GM12878 (cell line): ENCODE results near the gene TDP1. TPM values are rescaled to one million over a fixed set of nuclear protein-coding genes. Genes with fewer than 3 reads are reported as not detected.

Experiments
- CBX5 ChIP-seq: sonication (generic); IDR thresholded peaks from 2 replicates; pipeline ENCODE4 v1.6.1; 2016; ENCODE audit warnings: low read depth, moderate library complexity, mild to moderate bottlenecking, inconsistent platforms
- CHD2 ChIP-seq: IDR thresholded peaks from 2 replicates; pipeline ENCODE4 v1.6.1; 2011; ENCODE audit warnings: low read depth, low read length, improper control_type of control experiment, borderline replicate concordance
- CREB1 ChIP-seq: IDR thresholded peaks from 2 replicates; pipeline ENCODE4 v1.6.1; 2012; ENCODE audit warnings: low read depth, mild to moderate bottlenecking, inconsistent platforms
- DPF2 ChIP-seq: fragments of 450-650 bp; IDR thresholded peaks from 2 replicates; pipeline ENCODE4 v1.6.1; 2017; ENCODE audit warnings: mild to moderate bottlenecking
- HDAC2 ChIP-seq: fragments of 200-600 bp; sonication (generic); IDR thresholded peaks from 2 replicates; pipeline ENCODE4 v1.6.1; 2017
- HDAC6 ChIP-seq: fragments of 200-600 bp; sonication (generic); IDR thresholded peaks from one replicate; pipeline ENCODE4 v1.8.0; 2017; ENCODE audit warnings: antibody characterized with exemption; ENCODE audit not compliant: unreplicated experiment
- HDGF ChIP-seq: fragments of 450-650 bp; IDR thresholded peaks from 2 replicates; pipeline ENCODE4 v1.6.1; 2016; ENCODE audit warnings: antibody characterized with exemption
- HSF1 ChIP-seq: fragments of 150-350 bp; IDR thresholded peaks from 2 replicates; pipeline ENCODE4 v1.6.1; 2014; ENCODE audit warnings: mild to moderate bottlenecking, low read depth, low read length
- IKZF2 ChIP-seq, 2 experiments: fragments of 450-650 bp; IDR thresholded peaks; 2 replicates each; pipeline ENCODE4 v1.6.1; 2017; ENCODE audit warnings: mild to moderate bottlenecking in 2 of 2, moderate library complexity in 2 of 2
- IRF3 ChIP-seq: fragments of 450-650 bp; IDR thresholded peaks from 2 replicates; pipeline ENCODE4 v1.6.1; 2014; ENCODE audit warnings: mild to moderate bottlenecking
- IRF4 ChIP-seq: IDR thresholded peaks from 2 replicates; pipeline ENCODE4 v1.6.1; 2011; ENCODE audit warnings: low read depth, low read length
- MYB ChIP-seq: fragments of 150-350 bp; IDR thresholded peaks from 2 replicates; pipeline ENCODE4 v1.6.1; 2014; ENCODE audit warnings: mild to moderate bottlenecking, low read depth, low read length, borderline replicate concordance
- NFYA ChIP-seq: IDR thresholded peaks from 2 replicates; pipeline ENCODE4 v1.6.1; 2011; ENCODE audit warnings: low read depth, mild to moderate bottlenecking, low read length, improper control_type of control experiment, borderline replicate concordance
- NR2C1 ChIP-seq: fragments of 450-650 bp; IDR thresholded peaks from 2 replicates; pipeline ENCODE4 v1.6.1; 2017; ENCODE audit warnings: antibody characterized with exemption, mild to moderate bottlenecking, moderate library complexity
- RCOR1 ChIP-seq: conservative IDR thresholded peaks from 2 replicates; pipeline ENCODE4 v1.6.1; 2012; ENCODE audit warnings: low read depth, low read length, improper control_type of control experiment
- RELB ChIP-seq: fragments of 450-650 bp; IDR thresholded peaks from 2 replicates; pipeline ENCODE4 v1.6.1; 2017; ENCODE audit warnings: low read depth, mild to moderate bottlenecking, moderate library complexity
- REST ChIP-seq: IDR thresholded peaks from 2 replicates; pipeline ENCODE4 v1.6.1; 2012; ENCODE audit warnings: mild to moderate bottlenecking, low read depth, low read length
- SIN3A ChIP-seq: IDR thresholded peaks from 2 replicates; pipeline ENCODE4 v1.6.1; 2012; ENCODE audit warnings: low read depth, low read length, improper control_type of control experiment
- SMARCA5 ChIP-seq: fragments of 450-650 bp; IDR thresholded peaks from 2 replicates; pipeline ENCODE4 v1.6.1; 2017; ENCODE audit warnings: mild to moderate bottlenecking
- SREBF2 ChIP-seq: IDR thresholded peaks from 2 replicates; pipeline ENCODE4 v1.6.1; 2012; ENCODE audit warnings: mild to moderate bottlenecking, low read length
- TAF1 ChIP-seq: IDR thresholded peaks from 2 replicates; pipeline ENCODE4 v1.6.1; 2011; ENCODE audit warnings: mild to moderate bottlenecking, low read depth, low read length, borderline replicate concordance
- YY1 ChIP-seq: IDR thresholded peaks from 2 replicates; pipeline ENCODE4 v1.6.1; 2011; ENCODE audit warnings: low read depth, mild to moderate bottlenecking, low read length
- ZNF207 ChIP-seq: fragments of 450-650 bp; IDR thresholded peaks from 2 replicates; pipeline ENCODE4 v1.6.1; 2014; ENCODE audit warnings: antibody characterized with exemption, mild to moderate bottlenecking, borderline replicate concordance
- ZNF384 ChIP-seq: IDR thresholded peaks from 2 replicates; pipeline ENCODE4 v1.6.1; 2012; ENCODE audit warnings: low read depth, mild to moderate bottlenecking, low read length, improper control_type of control experiment, borderline replicate concordance
- ZNF622 ChIP-seq: fragments of 450-650 bp; IDR thresholded peaks from 2 replicates; pipeline ENCODE4 v1.6.1; 2017; ENCODE audit warnings: mild to moderate bottlenecking, inconsistent platforms
- polyA plus RNA-seq, 11 experiments: library from polyadenylated mRNA; depleted of rRNA in 4 of 11; unstranded in 6 of 11; stranded (reverse) in 5 of 11; fragments of >200 nt; fragmentation: Nextera tagmentation in 4 of 11; fragmentation: Illumina TruSeq in 1 of 11; extraction: Ambion mirVana in 4 of 11; extraction: Trizol in 1 of 11; gene quantifications; 1 replicate in 1 of 11; 2 replicates in 10 of 11; pipeline versions ENCODE4 v1.2.1 to v1.2.3, GENCODE V29; 2011 to 2016; ENCODE audit warnings: inconsistent platforms in 2 of 11, missing spikeins in 2 of 11, low read depth in 1 of 11
- total RNA-seq, 4 experiments: library from RNA; depleted of rRNA in 3 of 4; stranded (reverse); fragments of >200 nt in 3 of 4; fragmentation: Illumina TruSeq in 1 of 4; extraction: Trizol in 1 of 4; gene quantifications; 2 replicates each; pipeline versions ENCODE4 v1.2.1 to v1.2.3, GENCODE V29; 2013 to 2021

The TDP1 gene
- total and polyA plus RNA-seq, 10 of the 15 experiments (the other 5 are each of a cell fraction or from before 2014, with no cell fraction given) = 40.2 to 60.4 (median 54.1) TPM

- TF ChIP-seq SIN3A (peak; percentile 99), HDAC2 (no peak), HDGF (peak; percentile 88), CBX5 (no peak), NR2C1 (no peak), HSF1 (no peak), REST (no peak), IKZF2 (IDR thresholded peaks at IDR 0.05) (0 out of 4 replicates have a peak, but pooled peaks of 1 of the 2 experiments have one; percentile 6), HDAC6 (no peak), TAF1 (no peak), DPF2 (peak; percentile 88), IRF4 (no peak), ZNF384 (no peak), ZNF207 (no peak), RCOR1 (no peak), RELB (peak; percentile 76), CHD2 (peak; percentile 89), SREBF2 (no peak), SMARCA5 (no peak), ZNF622 (no peak), CREB1 (peak; percentile 60; the same call in 1 of the 2 replicates), YY1 (no peak), IRF3 (peak; percentile 82), MYB (no peak), NFYA (peak; percentile 8; the same call in 1 of the 2 replicates)
Observed at GRCh38 chr14:89954070-89955021, 1.4 kb upstream of the TDP1 start, which contains the start of gene EFCAB11 (continued).
